ENCODE data around the gene SLC1A3.
"Not testable (repeated sequence)": the region's sequence is repeated elsewhere in the genome, so short reads cannot be mapped to it uniquely, and the experiment has no call there.

The SLC1A3 gene

DNA sequence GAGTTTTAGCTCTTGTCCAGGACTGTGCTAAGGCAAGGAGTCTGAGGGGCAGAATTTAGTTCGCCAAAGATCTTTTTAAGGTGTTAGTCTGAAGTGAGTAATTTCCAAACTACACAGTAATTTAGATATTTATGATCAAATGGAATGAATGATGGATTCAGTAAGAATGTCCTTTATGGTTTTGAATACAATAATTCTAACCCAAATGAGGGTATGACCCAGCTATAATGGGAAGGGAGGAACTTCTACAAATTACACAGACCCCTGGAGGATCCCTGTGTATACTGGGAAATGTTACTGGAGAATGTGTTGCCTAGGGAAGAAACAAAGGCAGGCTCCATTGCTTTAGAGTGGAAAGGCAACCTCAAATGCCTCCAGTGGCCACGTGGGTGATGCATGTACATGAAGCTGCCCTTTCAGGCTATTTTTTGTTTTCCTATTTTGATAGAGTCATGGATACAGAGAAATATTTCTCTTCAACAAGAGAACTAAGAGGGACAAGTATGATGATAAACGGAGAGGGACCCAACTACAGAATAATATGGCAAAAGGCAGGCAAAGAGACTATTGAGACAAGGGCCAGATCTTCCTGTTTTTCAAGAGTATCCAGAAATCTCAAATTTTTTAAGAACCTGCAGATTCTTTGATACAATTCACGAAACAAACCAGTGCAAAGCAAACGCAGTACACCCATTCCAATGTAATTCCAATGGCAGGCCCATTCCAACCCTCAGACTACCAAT is 25.4 kb downstream of the SLC1A3 start:
- DNase-seq: no peak

DNA sequence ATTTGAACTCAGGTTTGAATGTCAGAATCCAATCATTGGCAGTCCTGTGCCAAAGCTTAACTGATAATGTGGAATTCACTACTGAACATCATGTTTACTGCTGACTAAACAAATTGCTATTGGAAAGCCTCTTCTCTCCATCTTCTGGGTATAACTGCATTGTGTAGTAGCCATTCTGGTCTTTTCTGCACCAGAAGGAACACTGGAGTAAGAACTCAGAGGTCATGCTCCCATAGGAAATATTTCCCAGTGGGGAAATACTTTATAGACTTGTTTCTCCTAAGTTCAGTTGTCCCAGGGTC is 25.9 kb downstream of the SLC1A3 start:
- no peak for DNase-seq

DNA sequence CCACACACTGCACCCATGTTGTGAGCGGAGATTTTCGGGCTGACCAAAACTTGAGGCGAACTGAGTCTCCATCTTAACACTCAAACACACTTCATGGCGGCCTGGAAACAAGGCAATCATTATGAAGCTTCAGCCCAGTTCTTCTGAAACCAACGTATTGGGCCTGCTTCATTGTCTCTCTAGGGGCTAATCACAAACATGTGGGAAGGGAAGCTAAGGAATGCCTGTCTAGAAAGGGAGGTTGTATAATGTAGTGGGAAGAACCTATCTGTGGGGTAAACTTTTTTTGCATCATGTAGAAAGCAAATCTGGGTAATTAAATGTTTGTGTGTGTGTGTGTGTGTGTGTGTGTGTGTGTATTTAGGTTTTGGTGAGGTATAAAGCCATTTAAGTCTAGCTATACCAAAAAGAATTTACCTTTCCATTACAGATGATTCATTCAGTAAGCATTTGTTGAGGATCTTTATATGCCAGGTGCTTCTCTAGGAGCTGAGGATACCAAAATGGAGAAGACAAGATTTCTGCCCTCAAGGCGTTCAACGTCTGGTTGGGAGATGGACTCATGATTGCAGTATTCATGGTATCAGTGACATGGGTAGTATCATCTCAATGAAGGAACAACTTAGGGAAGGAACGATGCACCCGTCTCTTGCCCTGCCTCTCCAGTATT is 29.4 kb downstream of the SLC1A3 start:
- DNase-seq: no peak

DNA sequence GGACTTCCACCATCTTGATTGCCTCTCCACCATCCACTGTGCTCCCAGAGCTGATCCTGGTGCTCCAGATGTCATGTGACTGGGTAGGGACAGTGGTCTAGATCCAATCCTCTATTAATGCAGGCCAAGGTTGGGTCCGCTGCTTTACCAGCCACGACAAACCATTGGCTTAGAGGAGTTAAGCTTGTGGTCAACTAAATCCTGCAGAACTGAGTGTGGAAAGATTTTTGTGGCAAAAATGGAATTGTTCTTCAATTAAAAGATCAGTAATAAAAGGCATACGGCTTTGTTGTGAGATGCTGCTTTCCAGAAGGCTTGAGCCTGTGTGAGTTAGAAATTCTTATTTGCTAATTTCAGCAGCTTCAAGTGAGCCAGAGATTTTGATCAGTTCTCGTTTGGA is 30.7 kb downstream of the SLC1A3 start:
- no peak for DNase-seq

DNA sequence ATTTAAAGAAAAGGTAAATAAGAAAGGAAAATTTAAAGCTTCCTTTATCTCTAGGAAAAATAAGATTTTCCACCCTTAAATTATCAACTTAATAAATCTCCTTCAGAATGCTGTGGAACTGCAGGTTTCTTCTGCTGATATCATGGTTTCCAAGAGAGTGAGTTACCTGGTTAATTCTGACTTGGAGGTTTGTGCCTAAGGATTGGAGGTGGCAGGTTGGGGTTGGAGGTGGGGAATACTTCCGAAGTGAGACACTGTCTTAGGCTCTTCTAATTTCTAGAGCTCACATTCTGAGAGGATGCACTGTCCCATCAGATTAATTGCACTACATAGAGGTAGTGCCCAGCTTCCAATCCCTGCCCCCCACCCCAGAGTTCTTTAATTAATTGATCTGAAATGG is 31.1 kb downstream of the SLC1A3 start:
- no peak for DNase-seq

DNA sequence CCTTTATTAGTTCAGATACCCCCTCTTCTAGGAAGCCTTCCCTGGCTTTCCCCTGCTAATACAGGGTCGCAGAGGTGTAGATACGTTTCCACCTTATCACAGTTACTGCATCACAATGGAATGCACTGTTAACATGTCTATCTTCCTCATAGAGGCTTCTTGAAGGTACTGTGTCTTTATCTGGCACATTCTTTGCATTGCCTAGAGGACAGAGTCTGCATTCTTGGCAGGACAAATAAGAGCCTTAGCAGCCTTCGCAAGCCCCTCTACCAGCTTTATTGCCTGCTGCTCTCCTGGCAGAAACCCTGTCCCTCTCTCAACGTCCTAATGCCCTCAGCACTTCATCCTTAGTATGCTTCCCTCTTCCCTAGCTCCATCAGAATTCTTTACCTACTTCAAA is 31.6 kb downstream of the SLC1A3 start:
- no peak for DNase-seq

DNA sequence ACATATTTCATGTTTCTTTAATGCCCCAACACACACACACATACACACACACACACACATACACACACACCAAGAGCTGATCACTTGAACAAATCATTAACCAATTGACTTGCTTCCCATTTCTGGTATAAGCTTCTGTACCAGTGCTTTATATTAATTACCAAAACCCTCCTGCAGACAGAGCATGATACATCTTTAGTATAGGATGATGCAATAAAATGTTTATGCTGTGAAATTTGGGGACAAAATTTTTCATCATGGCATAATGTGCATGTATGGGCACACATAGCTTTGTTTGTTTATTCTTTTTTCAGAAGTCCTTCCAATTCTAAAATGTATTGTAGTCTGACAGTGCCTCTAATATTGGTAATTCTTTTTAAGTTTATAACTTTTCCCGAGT is 34.5 kb downstream of the SLC1A3 start:
- DNase-seq: no peak

DNA sequence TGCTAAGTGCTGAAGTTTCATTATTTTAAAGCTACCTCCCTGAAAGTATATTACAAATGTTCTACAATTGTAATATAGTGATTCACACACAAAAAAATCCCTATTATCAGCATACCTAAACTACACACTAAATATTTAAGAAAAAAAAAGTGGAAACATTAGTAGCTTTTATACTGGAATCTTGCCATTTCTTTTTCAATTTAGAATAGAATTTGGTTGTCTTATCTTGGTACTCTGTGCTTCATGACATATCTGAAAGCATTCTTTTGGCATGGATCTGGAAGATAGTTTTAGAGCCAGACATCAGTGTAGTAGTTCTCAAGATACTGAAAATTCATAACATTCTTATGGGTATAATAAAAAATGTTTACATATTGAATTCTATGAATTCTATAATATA is 35.0 kb downstream of the SLC1A3 start:
- no peak for DNase-seq

DNA sequence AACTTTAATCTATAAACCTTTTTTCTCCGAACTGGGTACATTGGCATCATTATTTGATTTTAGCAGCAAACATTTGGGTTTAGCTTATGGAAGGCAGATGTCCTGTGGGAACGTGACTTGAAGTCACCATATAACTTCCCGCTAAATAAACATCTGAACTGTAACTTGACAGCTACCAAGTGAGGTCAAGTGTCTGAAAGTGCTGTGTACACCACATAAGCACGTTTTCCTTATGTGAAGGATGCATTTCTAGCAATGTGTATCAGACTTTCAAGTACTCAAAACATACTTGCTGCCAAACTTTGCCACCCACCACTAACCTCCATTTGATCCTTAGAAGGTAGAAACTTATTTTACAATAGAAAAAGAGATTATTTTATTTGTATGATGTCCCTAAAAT is 35.7 kb downstream of the SLC1A3 start:
- DNase-seq: no peak

DNA sequence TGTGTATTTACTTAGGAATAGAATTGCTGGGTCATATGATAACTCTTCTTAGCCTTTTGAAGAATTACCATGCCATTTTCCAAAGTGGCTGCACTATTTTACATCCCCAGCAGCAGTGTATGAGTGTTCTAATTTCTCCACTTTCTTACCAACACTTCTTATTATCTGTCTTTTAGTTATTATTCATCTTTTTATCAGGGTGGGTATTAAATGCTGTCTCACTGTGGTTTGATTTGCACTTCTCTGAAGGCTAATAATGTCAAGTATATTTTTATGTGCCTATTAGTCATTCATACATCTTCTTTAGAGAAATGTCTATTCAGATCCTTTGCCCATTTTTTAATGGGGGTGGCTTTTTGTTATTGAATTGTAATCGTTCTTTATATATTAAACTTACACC is 36.8 kb downstream of the SLC1A3 start:
- DNase-seq: no peak

DNA sequence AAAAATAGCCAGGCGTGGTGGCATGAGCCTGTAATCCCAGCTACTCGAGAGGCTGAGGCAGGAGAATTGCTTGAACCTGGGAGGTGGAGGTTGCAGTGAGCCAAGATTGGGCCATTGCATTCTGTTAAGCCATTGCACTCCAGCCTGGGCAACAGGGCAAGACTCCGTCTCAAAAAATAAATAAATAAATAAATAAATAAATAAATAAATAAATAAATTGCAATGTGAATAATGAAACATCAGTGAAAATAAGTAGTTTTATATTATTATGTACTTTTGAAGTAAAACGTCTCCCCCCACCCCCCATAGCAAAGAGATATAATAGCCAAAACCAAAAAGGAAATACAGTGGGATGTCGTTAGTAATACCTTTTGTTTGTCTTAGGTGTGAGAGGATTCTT is 37.4 kb downstream of the SLC1A3 start:
- not testable (repeated sequence) for DNase-seq

DNA sequence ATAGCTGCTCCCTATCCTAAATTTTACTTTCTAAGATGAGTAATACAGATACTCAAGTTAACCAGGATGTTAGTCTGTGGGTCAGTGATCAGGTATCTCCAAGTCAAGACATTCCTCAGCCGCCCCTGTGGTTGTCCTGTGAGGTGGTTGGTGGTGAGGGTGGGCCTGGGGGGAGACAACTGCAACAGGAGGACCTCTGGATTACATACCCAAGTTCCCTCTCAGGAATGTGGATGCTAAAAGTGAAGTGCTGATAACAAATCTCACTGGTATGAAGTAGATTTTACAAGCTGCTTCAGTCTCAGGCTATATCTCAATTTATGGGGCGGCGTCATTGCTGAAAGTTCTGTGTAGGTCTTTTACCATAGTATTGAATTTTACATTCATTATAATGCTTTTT is 38.3 kb downstream of the SLC1A3 start:
- DNase-seq: no peak

DNA sequence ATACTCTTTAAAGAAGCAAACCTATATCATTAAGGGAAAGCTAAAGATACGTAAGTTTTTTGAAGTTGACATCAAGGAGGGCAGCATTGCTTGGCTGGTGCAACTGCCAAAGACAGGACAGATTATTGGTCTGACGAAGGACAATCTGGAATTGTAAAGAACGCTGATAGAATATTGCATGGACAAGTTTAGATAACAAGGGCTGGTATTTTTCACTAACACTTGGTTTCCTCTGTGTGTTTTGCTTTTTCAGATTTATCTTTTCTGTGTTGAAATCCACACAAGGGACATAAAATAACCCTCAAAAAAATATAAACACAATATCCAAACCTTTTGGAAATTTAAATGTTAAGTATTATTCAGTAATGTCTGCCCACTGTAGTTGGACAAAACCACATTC is 39.7 kb downstream of the SLC1A3 start:
- DNase-seq: no peak

DNA sequence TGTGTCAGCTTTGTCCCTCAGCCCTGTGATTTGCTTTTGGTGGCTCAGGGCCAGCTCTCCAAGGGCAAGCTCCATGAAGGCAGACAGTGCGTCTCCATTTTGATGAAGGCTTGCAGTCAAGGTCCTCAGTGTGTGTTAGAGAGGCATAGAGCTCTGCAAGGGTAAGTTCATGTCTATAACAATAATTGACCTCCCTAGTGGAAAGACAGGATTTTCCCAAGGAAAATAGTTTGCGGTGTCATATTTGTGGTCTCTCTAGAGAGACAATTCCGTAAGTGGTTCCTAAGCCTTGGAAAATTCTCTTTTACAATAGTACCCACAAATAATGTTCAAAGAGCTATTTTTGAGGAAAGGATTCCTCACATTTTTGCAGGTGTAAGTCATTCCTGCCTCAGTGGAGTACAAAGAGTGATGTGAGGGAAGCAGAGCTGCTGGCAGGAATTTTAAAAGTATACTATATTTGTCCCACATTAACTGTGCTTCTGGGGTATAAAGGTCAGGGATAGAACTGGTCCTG is 40.2 kb downstream of the SLC1A3 start:
- no peak for DNase-seq

DNA sequence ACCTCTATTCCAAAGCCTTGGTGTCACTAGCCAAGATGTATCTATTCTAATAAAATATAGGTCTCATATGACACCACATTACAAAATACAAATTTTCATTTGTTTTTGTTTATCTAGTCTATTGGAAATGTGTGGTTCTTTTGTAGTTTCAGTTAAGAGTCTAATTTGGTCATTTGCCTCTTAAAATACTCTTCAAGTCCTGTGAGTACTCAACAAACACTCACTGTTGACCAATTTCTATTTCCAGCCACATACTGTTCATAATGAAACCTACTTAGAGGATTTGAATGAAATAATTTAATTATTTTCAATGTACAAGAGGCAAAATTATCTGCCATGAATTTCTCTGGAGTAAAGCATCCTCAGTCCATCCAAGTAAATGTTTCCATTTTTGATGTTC is 40.6 kb downstream of the SLC1A3 start:
- no peak for DNase-seq

DNA sequence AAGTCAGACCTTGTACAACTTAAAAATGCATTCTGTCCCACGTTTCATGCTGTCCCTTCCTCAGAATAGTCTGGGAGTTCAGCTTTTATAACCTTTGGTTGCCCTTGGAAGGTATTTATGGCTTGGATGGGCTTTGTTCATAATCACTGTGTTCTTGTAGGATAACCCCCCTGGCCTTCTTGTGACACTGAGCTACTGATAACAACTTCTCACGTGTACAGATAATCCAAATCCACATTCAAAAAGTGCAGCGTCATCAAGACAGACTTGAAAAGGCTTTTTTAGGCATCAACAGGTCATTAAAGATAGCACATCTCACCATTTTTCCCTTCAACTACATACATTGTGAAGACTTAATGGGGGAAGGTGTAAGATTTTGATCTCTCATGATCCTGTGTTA is 42.0 kb downstream of the SLC1A3 start:
- DNase-seq: no peak

DNA sequence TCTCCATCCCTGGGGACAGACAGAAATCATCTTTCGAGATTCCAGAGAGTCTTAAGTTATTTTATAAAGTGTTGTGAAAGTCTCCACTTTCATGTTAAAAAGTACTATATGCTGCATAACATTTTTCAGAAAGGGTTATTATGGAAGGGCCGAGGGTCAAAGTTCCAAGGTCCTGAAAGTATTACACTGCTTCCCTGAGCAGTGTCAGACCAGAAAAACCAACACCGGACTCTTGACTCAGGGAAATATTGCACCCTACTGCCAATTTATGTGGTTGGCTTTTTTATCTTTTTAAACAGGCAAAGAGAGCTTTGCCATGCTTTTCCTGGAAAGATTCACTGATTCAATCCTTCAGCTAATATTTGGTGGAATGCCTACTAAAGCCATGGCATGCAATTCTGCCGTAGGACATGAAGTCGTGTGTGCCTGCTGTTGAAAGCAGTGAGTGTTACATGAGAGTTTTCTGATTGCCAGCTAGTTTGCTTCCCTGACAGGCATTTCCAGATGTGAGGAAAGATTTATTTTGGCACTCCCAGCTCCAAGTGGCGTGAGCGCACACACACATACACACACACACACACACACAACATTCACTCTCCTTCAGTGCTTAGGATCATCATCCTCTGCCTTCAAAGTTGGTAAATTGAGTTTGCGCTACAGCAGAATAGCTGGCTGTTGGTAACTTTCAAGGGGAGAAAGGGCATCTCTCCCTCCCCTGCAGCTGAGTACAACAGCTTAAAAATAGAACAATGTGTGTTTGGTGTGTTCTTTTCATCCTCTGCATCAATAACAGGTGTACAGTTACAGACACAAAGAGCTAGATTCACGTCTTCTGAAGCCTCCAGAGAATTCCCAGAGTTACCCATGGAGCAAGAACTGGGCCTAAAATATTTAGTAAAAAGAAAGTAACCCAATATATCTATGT is 45.6 kb downstream of the SLC1A3 start:
- DNase-seq: no peak

DNA sequence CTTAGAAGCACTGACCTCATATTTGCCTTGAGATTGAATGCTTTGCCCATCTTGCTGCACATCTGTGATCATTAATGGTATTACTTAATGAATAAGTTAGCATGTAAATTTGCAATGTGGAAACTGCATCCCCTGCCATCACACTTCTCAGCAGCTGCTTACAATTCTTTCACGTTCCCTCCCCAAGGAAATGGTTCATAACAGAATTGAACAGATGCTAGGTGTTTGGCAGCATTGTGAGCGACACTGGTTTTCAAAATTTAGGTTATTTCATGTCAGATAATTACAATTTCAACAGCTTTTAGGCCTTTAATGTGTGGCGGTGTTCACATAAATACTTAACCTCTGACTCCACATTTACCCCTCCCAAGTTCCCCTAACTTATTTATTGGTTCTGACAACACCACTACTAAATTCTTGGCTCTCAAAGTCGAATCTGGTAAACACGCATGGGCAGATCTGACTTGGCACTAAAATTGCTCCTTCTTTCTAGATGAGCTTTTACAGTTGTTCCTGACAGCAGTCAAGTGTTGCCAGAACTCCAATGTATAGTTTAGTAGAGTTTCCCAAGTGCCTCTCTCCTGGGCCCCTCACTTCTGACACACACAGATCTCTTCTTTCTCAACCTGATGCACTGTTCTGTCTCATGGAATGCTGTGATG is 46.8 kb downstream of the SLC1A3 start:
- DNase-seq: no peak

DNA sequence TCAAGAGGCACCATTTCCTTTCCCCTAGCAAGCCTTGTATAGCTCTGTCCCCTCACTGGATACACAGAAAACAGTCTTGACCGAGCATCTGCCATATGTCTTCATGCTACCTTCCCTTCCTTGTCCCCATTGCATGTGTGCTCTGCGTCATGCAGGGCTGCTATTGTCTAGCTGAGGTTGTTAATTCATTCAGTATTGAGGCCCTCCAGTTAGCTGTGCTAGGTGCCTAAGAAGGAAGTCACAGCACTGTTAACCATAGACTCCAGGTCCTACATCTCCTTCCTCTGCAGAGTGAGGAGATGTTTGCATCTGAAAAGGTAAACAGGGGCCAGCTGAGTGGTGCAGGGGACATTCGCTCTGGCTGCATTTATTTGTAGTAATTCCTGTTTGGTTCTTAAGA is 48.2 kb downstream of the SLC1A3 start:
- DNase-seq: no peak

DNA sequence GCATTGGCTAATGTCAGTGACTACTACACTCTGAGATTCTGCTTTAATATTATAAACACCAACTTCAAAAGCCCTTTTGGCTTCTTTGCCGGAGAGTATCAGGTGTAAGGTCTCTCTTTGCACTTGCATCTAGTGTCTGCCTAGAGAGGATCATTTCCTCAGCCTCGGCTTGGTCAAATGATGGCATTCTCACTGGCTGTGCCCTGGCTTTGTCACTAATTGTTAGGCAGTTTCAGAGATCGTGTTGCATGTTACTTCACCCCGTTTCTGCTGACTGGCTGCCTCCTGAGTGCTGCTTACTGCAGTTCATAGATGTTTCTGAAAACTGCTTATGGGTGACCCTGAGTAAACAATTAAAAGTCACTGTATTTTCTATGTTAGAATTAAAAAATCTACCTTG is 48.8 kb downstream of the SLC1A3 start:
- no peak for DNase-seq

DNA sequence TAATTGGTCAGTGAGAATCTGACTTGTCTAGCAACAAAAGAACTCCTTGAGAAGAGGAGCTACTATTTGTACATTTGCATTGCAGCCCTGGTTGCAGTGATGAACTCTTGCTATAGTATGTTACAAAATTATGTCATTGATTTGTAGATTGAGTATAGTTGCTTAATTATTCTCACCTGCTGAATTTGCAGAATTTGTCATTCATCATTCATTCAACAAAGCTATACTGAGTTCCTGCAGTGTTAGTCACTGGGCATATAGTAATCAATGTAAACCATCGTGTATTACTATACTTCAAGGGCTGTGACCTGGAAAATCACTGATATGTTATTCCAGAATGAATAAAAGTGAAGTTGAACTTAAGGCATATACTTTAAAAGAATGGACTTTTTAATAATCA is 50.1 kb downstream of the SLC1A3 start:
- no peak for DNase-seq

DNA sequence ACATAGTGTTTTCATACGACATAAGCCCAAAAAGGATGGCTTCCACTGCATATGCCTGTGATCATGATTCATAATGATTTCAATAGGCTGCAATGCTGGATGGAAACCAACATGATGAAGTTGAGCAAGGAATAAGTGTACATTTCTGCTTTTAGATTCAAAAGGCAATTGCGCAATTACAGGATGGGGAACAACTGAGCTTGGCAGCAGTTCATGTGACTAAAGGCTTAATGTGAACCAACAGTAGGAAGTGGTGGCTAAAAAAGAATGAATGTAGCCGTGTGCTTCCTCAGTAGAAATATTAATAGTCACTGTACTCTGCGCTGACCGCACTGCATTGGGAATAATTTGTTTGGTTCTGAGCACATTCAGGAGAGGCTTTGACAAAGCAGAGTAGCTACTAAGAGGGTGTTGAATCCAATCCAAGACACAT is 51.2 kb downstream of the SLC1A3 start:
- DNase-seq: no peak

DNA sequence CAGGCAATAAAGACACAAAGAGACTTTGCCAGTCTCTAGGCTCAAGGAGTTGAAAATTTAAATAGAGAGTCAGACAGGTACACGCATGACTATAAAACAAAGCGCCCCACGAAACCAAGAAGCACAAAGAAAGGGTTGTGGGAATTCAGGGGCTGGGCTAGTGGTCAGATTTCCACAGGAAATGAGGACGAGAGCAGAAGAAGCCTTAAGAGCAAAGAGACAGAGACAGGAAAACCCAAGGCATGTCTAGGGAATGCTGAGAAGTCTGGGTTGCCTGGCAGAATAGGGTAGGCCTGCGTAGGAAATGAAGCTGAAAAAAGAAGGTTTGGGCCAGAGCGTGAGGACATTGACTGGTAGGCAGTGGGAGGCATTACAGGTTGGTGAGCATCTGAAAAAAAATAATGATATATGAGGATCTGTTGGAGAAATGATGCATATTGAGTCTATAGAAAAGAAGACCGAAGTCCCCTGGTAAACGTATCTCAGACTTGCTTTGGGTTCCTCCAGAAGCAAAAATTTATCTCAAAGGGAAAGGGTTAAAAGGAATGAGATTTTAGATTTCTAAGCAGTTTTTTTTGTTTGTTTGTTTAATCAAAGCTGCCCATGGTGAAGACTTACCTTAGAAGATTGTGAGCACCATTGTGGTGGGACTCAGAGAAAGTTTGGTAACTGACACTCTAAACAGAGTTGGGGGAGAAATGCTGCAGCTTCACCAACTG is 51.8 kb downstream of the SLC1A3 start:
- DNase-seq: no peak

Measured in NCI-H2171 treated with DMSO at 0.1 percent for 48 hours (cell line).